Epithelial cell of esophagus (primary cell): ENCODE data around the gene ADPRM.

Experiments
- DNase-seq: peaks from one replicate; pipeline ENCODE4 v3.0.0; 2010; ENCODE audit warnings: low read depth
- H3K4me3 ChIP-seq: 2 replicates; pipeline ENCODE4 v1.5.1; 2011; ENCODE audit warnings: mild to moderate bottlenecking, low read length, control low read depth
- TF ChIP-seq, protein P1 (sequence below): IDR thresholded peaks from 2 replicates; pipeline ENCODE4 v1.5.1; 2011; ENCODE audit warnings: low read depth, mild to moderate bottlenecking, low read length, control low read depth, inconsistent platforms; ENCODE audit not compliant: insufficient read depth; ENCODE audit errors: missing control alignments

ADPRM gene

DNA sequence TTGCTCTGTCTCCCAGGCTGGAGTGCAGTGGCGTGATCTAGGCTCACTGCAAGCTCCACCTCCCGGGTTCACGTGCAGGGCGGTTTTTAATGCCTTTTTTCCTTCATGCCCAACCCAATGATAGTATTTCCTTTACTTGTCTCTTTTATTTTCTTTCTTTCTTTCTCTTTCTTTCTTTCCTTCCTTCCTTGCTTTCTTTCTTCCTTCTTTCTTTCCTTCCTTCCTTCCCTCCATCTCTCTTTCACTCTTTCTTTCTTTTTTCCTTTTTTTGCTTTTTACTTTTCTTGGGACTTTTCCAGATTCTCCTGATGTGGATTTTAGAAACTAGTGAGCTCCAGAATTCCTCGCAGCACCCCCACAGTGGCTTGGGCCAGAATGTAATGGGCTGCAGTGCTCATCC is 43.4 kb upstream of the ADPRM start:
- no peak overlapping the region for H3K4me3 ChIP-seq
- DNase-seq, result no peak
- TF ChIP-seq, protein P1, sequence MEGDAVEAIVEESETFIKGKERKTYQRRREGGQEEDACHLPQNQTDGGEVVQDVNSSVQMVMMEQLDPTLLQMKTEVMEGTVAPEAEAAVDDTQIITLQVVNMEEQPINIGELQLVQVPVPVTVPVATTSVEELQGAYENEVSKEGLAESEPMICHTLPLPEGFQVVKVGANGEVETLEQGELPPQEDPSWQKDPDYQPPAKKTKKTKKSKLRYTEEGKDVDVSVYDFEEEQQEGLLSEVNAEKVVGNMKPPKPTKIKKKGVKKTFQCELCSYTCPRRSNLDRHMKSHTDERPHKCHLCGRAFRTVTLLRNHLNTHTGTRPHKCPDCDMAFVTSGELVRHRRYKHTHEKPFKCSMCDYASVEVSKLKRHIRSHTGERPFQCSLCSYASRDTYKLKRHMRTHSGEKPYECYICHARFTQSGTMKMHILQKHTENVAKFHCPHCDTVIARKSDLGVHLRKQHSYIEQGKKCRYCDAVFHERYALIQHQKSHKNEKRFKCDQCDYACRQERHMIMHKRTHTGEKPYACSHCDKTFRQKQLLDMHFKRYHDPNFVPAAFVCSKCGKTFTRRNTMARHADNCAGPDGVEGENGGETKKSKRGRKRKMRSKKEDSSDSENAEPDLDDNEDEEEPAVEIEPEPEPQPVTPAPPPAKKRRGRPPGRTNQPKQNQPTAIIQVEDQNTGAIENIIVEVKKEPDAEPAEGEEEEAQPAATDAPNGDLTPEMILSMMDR, result no peak

DNA sequence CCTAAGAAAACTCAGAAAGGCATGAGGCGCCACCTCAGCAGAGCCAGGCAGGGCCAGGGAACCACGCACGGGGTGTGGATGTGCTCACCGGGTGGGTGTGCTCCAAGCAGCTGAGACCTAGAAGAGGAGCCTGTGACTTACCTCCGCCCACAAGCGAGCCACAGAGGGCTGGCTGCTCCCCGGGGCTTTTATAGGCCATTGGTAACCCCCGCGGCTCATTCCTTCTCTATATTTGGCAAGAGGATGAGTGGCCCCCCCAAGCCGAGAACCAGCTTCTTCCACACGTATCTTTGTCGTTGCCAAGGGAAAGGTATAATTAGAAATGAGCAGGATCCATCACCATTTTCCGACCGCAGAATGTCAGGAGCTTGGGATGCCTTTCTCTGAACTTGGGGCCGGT is 40.2 kb upstream of the ADPRM start, which contains the start of gene MYH3:
TSS of gene MYH3 (minus strand) at position 162 of the 400 bp plus-strand sequence. CDS start 2,245 bp downstream, outside the sequence.
- TF ChIP-seq, protein P1, result no peak
- no peak for DNase-seq

DNA sequence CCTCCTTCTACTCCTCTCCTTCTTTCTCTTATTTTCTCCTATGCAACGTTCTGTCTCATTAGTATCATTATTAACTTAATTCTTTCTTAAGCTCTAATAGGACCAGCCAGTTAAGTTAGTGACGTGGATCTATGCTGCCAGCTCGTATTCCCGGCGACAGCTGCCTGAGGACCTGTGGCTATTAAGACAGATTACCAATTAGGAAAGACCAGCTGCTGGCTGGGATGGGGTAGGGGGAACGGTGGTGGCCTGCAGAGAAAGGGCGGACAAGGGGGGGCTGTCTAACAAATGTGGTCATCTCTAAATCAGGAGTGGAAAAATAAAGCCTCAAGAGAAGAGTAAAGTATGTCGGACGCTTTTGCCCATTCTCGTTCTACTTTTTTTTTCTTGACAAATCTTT is 39.5 kb upstream of the ADPRM start:
- TF ChIP-seq, protein P1, result no peak
- no peak for DNase-seq
- H3K4me3 ChIP-seq, result no peak overlapping the region

More for the DNA sequence above, 40.2 kb upstream of the ADPRM start, which contains the start of gene MYH3:
- H3K4me3 ChIP-seq, result no peak within 1 kb of the TSS

DNA sequence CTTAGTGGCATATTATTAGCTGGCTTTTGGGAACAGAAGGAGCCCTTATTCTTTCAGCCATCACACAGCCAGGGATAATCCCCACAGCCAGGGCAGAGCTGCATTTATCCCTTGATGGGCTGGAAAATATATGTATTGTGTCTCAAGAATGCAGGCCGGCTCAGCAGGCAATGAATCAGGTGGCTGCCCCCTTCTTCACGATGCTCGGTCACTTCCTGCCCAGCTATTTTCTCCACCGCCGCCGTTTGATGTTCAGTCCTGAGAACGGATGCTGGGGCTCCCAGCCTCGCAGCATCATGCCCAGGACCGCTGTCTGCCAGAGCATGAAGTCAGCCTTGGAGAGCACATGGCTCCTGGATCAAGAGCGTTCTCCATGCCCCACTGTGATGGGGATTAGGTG is 36.0 kb upstream of the ADPRM start:
- TF ChIP-seq, protein P1, result no peak
- no peak for DNase-seq
- no peak overlapping the region for H3K4me3 ChIP-seq

DNA sequence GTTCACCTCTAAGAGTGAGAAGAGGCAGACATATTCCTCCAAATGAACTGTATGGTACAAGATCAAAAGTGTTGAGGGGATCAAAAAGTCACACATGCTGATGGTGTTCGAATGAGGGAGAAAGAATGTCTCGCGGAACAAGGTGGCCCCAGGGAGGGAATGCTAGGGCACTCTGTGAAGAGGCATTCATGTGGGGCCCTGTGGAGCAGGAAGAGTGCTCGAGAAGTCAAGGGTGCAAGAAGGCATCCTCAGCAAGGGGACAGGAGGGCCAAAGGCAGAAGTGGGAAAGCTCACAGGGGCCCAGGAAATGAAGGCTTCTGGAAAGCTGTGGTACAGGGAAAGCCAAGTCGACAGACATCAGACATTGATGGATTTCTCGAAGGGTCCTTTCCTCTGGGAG is 34.2 kb upstream of the ADPRM start:
- no peak for DNase-seq
- TF ChIP-seq, protein P1, result no peak
- H3K4me3 ChIP-seq, result no peak overlapping the region

DNA sequence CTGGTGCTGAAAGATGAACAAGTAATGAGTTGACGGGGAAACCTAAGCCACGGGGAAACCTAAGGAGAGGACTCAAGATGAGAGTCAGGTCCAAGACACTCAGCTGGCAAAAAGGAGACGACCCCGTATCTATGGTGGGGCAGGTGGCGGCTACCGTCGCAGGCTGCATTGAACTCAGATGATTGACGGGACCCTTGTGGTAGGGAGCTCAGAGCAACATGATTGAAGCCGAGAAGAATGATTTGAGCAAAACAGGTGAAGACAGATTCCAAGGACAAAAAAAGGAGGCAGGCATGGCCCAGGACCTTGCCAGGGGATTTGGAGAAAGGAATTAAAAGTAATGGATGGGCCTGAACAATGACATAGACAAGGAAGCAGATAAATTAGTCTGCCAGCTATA is 32.8 kb upstream of the ADPRM start:
- TF ChIP-seq, protein P1, result no peak
- no peak overlapping the region for H3K4me3 ChIP-seq
- DNase-seq, result no peak

DNA sequence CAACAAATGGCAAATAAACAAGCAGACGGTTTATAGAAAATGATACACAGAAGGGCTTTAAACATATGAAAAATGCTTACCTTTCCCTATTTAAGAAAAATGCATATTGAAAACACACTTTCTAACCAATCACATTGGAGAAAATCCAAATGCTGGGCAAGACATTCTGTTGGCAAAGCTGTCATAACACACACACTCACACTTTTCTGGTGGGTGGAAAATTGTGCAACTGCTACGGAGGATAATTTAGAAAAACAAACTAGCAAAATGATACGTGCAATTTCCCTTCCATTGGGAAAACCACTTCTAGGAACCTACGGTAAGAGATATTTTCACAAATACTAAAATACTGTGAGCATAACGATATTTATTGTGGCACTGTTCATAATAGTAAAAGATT is 30.5 kb upstream of the ADPRM start:
- no peak overlapping the region for H3K4me3 ChIP-seq
- TF ChIP-seq, protein P1, result no peak
- DNase-seq, result no peak
